Measurements from ENCODE around the gene LRRK2.
"Not testable (repeated sequence)": the region's sequence is repeated elsewhere in the genome, so short reads cannot be mapped to it uniquely, and the experiment has no call there.

LRRK2 gene

GRCh38 chr12:40387279-40387678, 162.5 kb downstream of the LRRK2 start:
- not testable (repeated sequence) for H3K4me3 Mint-ChIP-seq; DNase-seq; H3K27me3 Mint-ChIP-seq; H3K4me1 Mint-ChIP-seq (ENCODE audit: low read depth in 2 of 2); H3K36me3 Mint-ChIP-seq (ENCODE audit: insufficient read depth); ATAC-seq (replicated peaks); H3K27ac Mint-ChIP-seq; H3K9me3 Mint-ChIP-seq

GRCh38 chr12:40390980-40391379, 166.2 kb downstream of the LRRK2 start:
- H3K9me3 Mint-ChIP-seq, result no peaks in the 10 kb centered on the region
- no peak overlapping the region for H3K27ac Mint-ChIP-seq
- H3K27me3 Mint-ChIP-seq, result no peaks in the 10 kb centered on the region
- no peaks in the 10 kb centered on the region for H3K4me1 Mint-ChIP-seq (ENCODE audit: low read depth in 2 of 2)
- H3K36me3 Mint-ChIP-seq (ENCODE audit: insufficient read depth), result no peaks in the 10 kb centered on the region
- DNase-seq (no peak), ATAC-seq (replicated peaks) (no peak)
- H3K4me3 Mint-ChIP-seq, result no peak overlapping the region

GRCh38 chr12:40393026-40393425, 168.2 kb downstream of the LRRK2 start:
- H3K4me3 Mint-ChIP-seq, result no peak overlapping the region
- no peaks in the 10 kb centered on the region for H3K27me3 Mint-ChIP-seq
- no peak for DNase-seq
- no peaks in the 10 kb centered on the region for H3K36me3 Mint-ChIP-seq (ENCODE audit: insufficient read depth)
- no peak overlapping the region for H3K27ac Mint-ChIP-seq
- ATAC-seq (replicated peaks), result no peak
- no peaks in the 10 kb centered on the region for H3K4me1 Mint-ChIP-seq (ENCODE audit: low read depth in 2 of 2)
- H3K9me3 Mint-ChIP-seq, result no peaks in the 10 kb centered on the region

GRCh38 chr12:40399656-40400055, 174.9 kb downstream of the LRRK2 start:
- no peaks in the 10 kb centered on the region for H3K4me1 Mint-ChIP-seq (ENCODE audit: low read depth in 2 of 2)
- no peaks in the 10 kb centered on the region for H3K9me3 Mint-ChIP-seq
- H3K27ac Mint-ChIP-seq, result no peak overlapping the region
- no peaks in the 10 kb centered on the region for H3K36me3 Mint-ChIP-seq (ENCODE audit: insufficient read depth)
- no peak for DNase-seq
- no peaks in the 10 kb centered on the region for H3K27me3 Mint-ChIP-seq
- ATAC-seq (replicated peaks), result no peak
- H3K4me3 Mint-ChIP-seq, result no peak overlapping the region

GRCh38 chr12:40405419-40405818, 180.6 kb downstream of the LRRK2 start:
- no peaks in the 10 kb centered on the region for H3K27me3 Mint-ChIP-seq
- no peaks in the 10 kb centered on the region for H3K9me3 Mint-ChIP-seq
- no peak overlapping the region for H3K27ac Mint-ChIP-seq
- no peaks in the 10 kb centered on the region for H3K4me1 Mint-ChIP-seq (ENCODE audit: low read depth in 2 of 2)
- no peaks in the 10 kb centered on the region for H3K36me3 Mint-ChIP-seq (ENCODE audit: insufficient read depth)
- H3K4me3 Mint-ChIP-seq, result no peak overlapping the region
- ATAC-seq (replicated peaks), result no peak
- DNase-seq, result no peak

All from effector memory CD8-positive, alpha-beta T cell (primary cell).